GM18508 (cell line): ENCODE results near the gene EIPR1.

Experiments
- ATAC-seq: cut with Tn5 transposase; IDR thresholded peaks from one replicate; pipeline ENCODE4 v1.9.1; 2021; ENCODE audit warnings: moderate number of reproducible peaks; ENCODE audit not compliant: insufficient read depth, unreplicated experiment

The EIPR1 gene

GRCh38 chr2:3229221-3229620, 148.4 kb downstream of the EIPR1 start:
- no peak for ATAC-seq

DNA sequence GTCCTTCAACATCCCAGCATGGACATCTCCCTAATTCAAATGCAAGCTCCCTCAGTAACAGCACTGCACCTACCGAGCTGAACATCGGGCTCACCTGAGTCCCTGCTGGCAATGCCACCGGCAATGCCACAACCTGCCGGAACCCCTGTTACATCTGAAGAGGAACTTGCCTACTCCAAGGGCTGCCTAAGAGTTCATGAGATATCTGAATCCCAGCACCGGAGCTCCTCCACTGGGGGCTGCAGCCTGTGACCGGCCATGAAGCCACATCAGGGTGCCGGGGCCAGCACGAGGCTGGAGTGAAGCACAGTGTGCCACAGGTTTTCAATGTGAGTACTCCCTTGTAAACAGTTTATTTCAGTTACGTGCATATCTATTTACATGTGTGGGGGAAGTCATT, 152.9 kb downstream of the EIPR1 start:
- no peak for ATAC-seq

GRCh38 chr2:3223080-3223923, 154.3 kb downstream of the EIPR1 start:
- peak; percentile 93 for ATAC-seq

- peak; percentile 22 for ATAC-seq
Observed at GRCh38 chr2:3222636-3223035, 155.0 kb downstream of the EIPR1 start.

- ATAC-seq = no peak
Observed at GRCh38 chr2:3219536-3219935, 158.1 kb downstream of the EIPR1 start.

DNA sequence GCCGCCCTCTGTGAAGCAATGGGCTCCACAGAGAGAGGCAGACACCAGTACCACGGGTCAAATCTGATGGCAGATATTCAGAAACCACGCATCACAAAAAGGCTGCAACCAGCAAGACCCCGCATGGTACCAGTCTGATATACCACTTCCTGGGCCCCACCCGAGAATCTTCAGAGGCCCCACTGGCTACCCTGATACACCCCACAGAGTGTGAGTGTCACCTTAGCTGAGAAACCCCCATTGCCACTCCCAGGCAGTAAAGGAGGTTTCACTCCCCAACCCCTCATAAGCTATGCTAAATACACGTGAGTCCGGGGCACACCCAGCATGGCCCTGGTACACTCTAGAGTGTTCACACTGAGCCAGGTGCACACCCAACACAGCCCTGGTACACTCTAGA, 160.0 kb downstream of the EIPR1 start:
- ATAC-seq = no peak

DNA sequence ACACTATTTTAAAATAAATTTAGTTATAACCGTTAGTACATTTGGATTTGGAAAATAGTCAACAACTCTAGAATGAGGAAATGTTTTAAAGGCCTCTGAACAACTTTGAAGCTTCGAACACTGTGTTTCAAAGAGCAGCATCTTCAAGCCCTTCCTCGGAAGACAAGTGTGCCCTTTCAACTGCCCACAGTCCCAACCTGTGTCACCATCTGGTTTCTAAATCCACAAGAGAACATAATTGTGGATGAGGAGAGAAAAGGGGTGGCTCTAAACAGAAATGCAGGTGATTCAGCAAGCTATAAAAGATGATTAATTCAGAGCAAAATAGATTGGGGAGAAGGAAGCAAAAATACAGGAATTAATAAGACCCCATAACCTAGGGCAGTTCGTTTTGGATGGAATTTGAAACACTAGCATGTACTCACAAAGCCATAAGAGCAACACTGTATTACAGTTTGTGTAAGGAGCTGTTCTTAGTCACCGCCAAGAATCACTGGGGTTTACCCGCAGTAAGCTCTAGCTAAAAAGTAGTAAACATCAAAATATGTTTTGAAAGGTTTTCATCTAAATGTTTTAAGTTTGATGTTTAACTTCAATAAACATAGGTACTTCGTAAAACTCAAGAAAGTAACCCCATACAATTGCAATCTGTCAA, 160.7 kb downstream of the EIPR1 start:
- ATAC-seq = no peak

DNA sequence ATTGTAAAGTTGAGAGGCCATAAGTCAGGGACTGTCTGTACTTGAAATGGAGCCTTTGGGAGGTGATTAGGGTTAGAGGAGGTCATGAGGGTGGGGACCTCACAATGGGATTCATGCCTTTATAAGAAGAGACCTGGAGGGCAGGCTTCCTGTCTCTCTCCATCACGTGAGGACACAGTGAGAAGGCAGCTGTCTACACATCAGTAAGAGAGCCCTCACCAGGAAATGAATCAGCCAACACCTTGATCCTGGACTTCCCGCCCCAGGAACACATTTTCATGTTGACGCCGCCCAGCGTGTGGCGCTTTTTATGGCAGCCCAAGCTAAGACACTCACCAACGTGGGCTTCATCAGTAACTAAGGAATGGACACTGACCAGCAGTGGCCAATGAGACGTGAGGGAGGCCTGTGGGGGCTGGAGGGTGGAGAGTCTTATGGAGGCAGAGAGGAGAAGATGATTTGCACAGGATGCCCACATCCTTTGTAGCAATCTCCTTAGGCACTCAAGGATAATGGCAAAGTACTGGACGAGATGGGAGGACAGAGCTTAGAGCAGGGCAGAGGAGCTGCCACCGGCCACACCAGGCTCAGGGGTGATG, 162.7 kb downstream of the EIPR1 start:
- ATAC-seq = no peak

DNA sequence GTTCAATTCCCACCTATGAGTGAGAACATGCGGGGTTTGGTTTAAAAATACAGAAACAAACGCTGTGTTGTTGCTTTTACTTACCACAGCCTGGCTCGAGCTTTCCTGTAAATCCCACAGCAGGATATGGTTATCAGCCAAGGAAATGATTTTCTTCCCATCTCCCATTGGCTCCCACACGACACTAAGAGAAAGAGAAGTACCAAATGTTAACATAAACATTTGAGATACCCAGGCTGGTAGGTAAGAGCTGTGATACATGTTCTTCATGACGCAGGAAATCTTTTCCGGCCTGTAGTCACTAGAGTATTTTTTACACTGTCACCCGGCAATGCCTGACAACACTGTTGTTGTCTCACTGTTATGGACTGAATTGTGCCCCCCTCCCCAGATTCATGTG, 163.6 kb downstream of the EIPR1 start:
- ATAC-seq = no peak

DNA sequence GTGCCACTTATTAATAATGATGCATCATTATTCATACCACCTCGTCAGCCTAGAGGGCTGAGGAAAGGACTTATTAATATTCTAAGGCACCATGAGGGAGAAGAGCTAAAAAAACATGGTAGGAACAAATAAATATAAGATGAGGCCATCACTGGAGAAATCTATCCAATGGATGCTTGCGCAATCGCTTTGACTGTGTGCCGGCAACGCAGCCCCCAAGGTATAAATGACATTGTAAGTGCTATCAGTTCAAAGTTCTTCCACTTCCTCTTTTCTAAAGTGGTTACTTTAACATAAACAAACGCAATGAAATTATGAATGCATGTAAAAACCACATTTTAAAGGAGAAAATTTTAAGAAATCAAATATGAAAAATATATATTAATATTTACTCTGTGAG, 164.6 kb downstream of the EIPR1 start:
- ATAC-seq = no peak

GRCh38 chr2:3212061-3212362, 165.6 kb downstream of the EIPR1 start:
- no peak for ATAC-seq

- no peak for ATAC-seq
Observed at GRCh38 chr2:3211256-3212060, 166.2 kb downstream of the EIPR1 start.

DNA sequence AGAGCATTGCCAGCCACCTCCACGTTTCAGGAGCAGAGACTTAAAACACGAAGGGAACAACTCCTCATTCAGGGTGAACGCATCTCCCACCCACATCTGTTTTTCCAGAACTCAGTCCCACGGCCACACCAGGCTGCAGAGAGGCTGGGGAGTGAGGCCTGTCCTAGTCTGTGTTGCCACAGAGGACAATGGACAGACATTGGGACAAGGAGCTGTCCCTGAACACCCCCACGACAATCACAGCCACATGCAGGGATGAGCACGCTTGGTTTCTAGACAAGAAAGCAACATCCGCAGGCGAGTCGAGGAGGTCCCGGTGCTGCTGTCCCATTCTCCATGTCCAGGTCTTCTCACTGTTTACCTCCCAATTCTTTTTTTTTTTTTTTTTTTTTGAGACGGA, 167.4 kb downstream of the EIPR1 start:
- no peak for ATAC-seq

DNA sequence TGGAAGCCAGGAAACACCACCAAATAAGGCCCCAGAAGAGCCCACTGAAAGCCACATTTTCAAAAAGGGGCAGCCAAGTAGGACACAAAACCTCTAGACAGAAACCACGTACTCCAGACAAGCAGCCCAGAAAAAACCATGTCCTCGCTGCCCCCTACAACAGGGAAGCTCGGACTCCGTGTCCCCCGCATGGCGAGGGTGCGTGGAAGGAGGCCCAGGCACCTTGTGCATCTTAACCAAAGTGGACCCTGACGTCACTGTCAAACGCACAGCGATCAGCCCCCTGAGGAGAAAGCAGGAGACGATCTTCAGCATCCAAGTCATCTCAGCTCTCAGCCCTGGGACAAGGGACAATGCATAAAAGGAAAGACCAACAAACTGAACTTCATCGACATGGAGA, 168.4 kb downstream of the EIPR1 start:
- no peak for ATAC-seq

DNA sequence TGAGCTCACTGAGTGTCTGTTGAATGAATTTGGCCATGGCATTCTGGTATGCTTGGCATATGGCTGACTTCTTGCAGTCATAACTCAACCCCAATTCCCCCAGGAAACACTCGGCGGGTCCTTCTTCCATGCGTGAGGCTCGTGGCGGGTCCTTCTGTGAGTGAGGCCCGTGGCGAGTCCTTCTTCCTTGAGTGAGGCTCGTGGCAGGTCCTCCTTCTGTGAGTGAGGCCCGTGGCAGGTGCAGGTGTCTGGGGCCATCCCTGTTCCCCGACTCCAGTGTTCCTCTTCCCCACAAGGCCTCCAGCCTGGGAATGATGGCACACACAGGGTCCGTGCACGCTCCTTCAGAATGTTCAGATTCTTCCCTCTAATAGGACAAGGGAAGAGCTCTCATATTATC, 169.0 kb downstream of the EIPR1 start:
- no peak for ATAC-seq

GRCh38 chr2:3208179-3208578, 169.4 kb downstream of the EIPR1 start:
- no peak for ATAC-seq

DNA sequence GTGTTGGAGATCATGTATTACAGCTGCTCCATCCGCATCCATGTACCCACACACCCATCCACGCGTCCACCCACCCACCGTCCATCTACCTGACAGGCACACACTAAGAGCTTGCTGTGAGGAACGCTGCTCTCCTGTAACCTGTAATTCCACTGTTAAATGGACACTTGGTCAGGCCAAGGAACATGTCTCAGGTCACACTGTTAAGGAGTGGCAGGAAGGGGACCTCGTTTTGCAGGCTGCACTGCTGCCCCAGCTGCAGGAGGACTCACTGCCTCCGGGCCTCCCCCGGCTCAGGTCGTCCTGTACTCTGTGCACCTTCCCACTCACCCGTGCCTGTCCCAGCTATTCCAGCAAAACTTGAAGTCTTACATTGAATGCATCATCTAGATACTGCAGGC, 170.5 kb downstream of the EIPR1 start:
- ATAC-seq = no peak

GRCh38 chr2:3205845-3206244, 171.8 kb downstream of the EIPR1 start:
- no peak for ATAC-seq

DNA sequence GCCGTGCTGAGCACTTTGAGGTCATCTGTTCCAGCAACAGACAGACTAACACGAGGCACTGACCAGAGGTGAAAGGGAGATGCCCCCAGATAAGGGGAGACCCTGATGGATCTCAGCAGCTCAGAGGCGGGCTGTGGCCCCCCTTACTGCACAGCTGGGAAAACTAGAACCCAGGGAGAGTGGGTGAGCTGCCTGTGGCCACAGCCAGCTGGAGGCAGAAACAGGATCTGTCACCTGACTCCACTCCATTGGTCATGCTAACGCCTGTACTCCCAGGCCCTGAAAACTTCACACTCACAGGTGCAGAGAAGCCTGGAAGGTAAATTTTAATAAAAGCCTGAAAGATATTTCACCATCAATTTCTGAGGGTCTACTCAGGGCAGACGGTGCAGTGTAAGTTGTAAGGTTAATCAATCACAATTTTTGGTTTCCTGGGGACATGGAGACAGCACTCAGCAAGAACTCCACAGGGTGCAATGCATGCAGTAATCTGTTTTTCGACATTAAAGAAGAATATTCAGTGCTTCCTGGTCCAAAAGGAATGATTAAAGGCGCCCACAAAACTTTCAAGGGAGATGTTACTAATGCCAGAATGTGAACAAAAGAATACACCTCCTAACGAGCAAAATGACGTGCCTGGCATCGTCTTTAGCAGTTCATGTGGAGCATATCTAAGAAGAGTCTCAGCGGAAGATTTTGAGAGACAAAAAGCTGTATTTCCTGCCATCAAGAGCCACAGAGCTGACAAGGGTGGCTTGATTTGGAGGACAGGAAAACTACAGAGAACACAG, 173.4 kb downstream of the EIPR1 start:
- ATAC-seq = no peak

GRCh38 chr2:3203497-3204019, 174.1 kb downstream of the EIPR1 start:
- ATAC-seq = no peak
